Tibial nerve (tissue), 4 donors: ENCODE measurements around the gene ZNF223.

Experiments
- EP300 ChIP-seq, 2 donors: sonication (generic); formaldehyde crosslinking; IDR thresholded peaks; one replicate each; pipeline ENCODE4 v1.6.1; 2017; ENCODE audit warnings: antibody characterized with exemption in 2 of 2, mild to moderate bottlenecking in 1 of 2
- POLR2A ChIP-seq, 2 donors: fragments of 450-650 bp; IDR thresholded peaks; one replicate each; pipeline ENCODE4 v1.6.1; 2017; ENCODE audit warnings: antibody characterized with exemption in 2 of 2, mild to moderate bottlenecking in 2 of 2, moderate library complexity in 2 of 2
- TF ChIP-seq, protein P1 (sequence below), 5 experiments: fragments of 200-600 bp in 3 of 5; fragments of 450-650 bp in 2 of 5; sonication (generic) in 3 of 5; IDR thresholded peaks; one replicate each; pipeline ENCODE4 v1.5.1; 2016 to 2019; ENCODE audit warnings: antibody characterized with exemption in 5 of 5, mild to moderate bottlenecking in 3 of 5, moderate library complexity in 2 of 5

GRCh38 chr19:44061038-44061437 is 9.2 kb downstream of the ZNF223 start:
- TF ChIP-seq, protein P1, sequence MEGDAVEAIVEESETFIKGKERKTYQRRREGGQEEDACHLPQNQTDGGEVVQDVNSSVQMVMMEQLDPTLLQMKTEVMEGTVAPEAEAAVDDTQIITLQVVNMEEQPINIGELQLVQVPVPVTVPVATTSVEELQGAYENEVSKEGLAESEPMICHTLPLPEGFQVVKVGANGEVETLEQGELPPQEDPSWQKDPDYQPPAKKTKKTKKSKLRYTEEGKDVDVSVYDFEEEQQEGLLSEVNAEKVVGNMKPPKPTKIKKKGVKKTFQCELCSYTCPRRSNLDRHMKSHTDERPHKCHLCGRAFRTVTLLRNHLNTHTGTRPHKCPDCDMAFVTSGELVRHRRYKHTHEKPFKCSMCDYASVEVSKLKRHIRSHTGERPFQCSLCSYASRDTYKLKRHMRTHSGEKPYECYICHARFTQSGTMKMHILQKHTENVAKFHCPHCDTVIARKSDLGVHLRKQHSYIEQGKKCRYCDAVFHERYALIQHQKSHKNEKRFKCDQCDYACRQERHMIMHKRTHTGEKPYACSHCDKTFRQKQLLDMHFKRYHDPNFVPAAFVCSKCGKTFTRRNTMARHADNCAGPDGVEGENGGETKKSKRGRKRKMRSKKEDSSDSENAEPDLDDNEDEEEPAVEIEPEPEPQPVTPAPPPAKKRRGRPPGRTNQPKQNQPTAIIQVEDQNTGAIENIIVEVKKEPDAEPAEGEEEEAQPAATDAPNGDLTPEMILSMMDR (IDR thresholded peaks at IDR 0.05): no peak
- TF ChIP-seq POLR2A (IDR thresholded peaks at IDR 0.05): no peak
- TF ChIP-seq EP300 (IDR thresholded peaks at IDR 0.05): no peak
